SK-N-SH treated with all-trans-retinoic acid at 6 μM for 48 hours (cell line): Measurements from ENCODE around the gene KIF15.

Source experiments
- OSR1 ChIP-seq: fragments of 250-450 bp; sonication (Bioruptor Pico); IDR thresholded peaks from 2 replicates; pipeline ENCODE4 v1.8.0; 2022; ENCODE audit warnings: moderate library complexity, mild to moderate bottlenecking, inconsistent platforms
- TCF4 ChIP-seq: fragments of 250-450 bp; sonication (Bioruptor Pico); IDR thresholded peaks from 2 replicates; pipeline ENCODE4 v1.8.0; 2021; ENCODE audit warnings: mild to moderate bottlenecking, moderate library complexity, borderline replicate concordance
- ZFP30 ChIP-seq: fragments of 450-650 bp; formaldehyde crosslinking; IDR thresholded peaks from 2 replicates; pipeline ENCODE4 v1.5.0; 2022; ENCODE audit warnings: mild to moderate bottlenecking, moderate library complexity

DNA sequence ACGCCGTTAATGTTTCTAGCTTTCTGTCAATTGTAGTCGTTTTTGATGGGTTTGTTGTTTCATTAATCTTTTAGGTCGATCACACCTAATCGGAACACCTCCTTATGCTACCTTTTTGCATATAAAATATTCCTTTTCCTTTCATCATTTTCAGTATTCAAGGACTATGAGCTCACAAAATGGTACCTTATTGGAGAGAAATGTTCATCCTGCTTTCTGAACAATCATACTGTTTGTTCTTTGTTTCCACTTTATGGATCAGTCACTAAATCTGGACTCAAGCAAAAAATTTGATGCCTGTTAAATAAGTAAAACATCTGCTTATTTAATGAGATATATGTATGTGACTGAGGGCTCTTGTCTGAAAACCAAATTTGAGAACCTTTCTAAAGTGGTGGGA, 1.1 kb downstream of the KIF15 start:
- TF ChIP-seq TCF4 (CRISPR knock-in tag): no peak
- no peak for TF ChIP-seq ZFP30 (CRISPR knock-in tag)
- TF ChIP-seq OSR1 (CRISPR knock-in tag): no peak
